Activated naive CD4-positive, alpha-beta T cell treated with anti-CD3 and anti-CD28 coated beads, Interleukin-2, amount 10 ng/mL, durations not matched to agents 5 hours and 36 hours (primary cell): ENCODE results near the gene BOD1. TPM values are rescaled to one million over a fixed set of nuclear protein-coding genes. Genes with fewer than 3 reads are reported as not detected.

ENCODE experiments used
- total RNA-seq, 2 experiments: library from RNA; stranded (reverse); gene quantifications; one replicate each; pipeline ENCODE4 v1.2.3, GENCODE V29; 2021

BOD1 gene
- total RNA-seq: 10 to 100 TPM; 22.9 to 23.4 TPM

GRCh38 chr5:173616577-173617118 is at the start of gene BOD1:
Gene BOD1, minus strand, starts transcription at chr5:173616650. Its CDS starts 214 bp downstream, at chr5:173616436.

